GM19193 (cell line): ENCODE measurements around the gene C15orf39.

ENCODE experiments used
- POLR2A ChIP-seq: IDR thresholded peaks from 4 replicates; pipeline ENCODE4 v1.6.1; 2011; ENCODE audit not compliant: insufficient read depth, insufficient read length; ENCODE audit errors: extremely low read depth

The C15orf39 gene

GRCh38 chr15:75182187-75183131 is 19.2 kb upstream of the C15orf39 start:
- TF ChIP-seq POLR2A = no peak

- TF ChIP-seq POLR2A = no peak
Measured at GRCh38 chr15:75185271-75186029, 16.2 kb upstream of the C15orf39 start.

- no peak for TF ChIP-seq POLR2A
Measured at GRCh38 chr15:75186044-75186443, 15.6 kb upstream of the C15orf39 start.

- no peak for TF ChIP-seq POLR2A
Measured at GRCh38 chr15:75188499-75188898, 13.2 kb upstream of the C15orf39 start.

GRCh38 chr15:75191235-75191634 is 10.4 kb upstream of the C15orf39 start:
- no peak for TF ChIP-seq POLR2A

GRCh38 chr15:75192307-75192706 is 9.4 kb upstream of the C15orf39 start:
- TF ChIP-seq POLR2A = no peak

GRCh38 chr15:75193272-75193671 is 8.4 kb upstream of the C15orf39 start:
- no peak for TF ChIP-seq POLR2A

- no peak for TF ChIP-seq POLR2A
Measured at GRCh38 chr15:75193976-75194375, 7.7 kb upstream of the C15orf39 start.

- no peak for TF ChIP-seq POLR2A
Measured at GRCh38 chr15:75194397-75194796, 7.3 kb upstream of the C15orf39 start.

GRCh38 chr15:75195122-75195765 is 6.4 kb upstream of the C15orf39 start:
- TF ChIP-seq POLR2A = no peak

- no peak for TF ChIP-seq POLR2A
Measured at GRCh38 chr15:75195766-75196241, 5.9 kb upstream of the C15orf39 start.

- TF ChIP-seq POLR2A = no peak
Measured at GRCh38 chr15:75197062-75197630, 4.5 kb upstream of the C15orf39 start.

- peak; percentile 48 for TF ChIP-seq POLR2A
Measured at GRCh38 chr15:75198560-75199356, 2.9 kb upstream of the C15orf39 start.

GRCh38 chr15:75199357-75199940 is 2.2 kb upstream of the C15orf39 start:
- TF ChIP-seq POLR2A = peak; percentile 12
